ENCODE results near the gene LY6G5C.

GRCh38 chr6:31727717-31728671, 47.1 kb upstream of the LY6G5C start:
- TF ChIP-seq CTCF (IDR thresholded peaks at IDR 0.05): no peak
- no peak for TF ChIP-seq POLR2A (IDR thresholded peaks at IDR 0.05)

All from thyroid gland (tissue), 4 donors.